WTC11 (cell line): Measurements from ENCODE around the gene TRMT2A. TPM values are rescaled to one million over a fixed set of nuclear protein-coding genes. Genes with fewer than 3 reads are reported as not detected.

Experiments
- ATAC-seq: fragments of 200-7000 bp; cut with Tn5 transposase; 2 replicates; pipeline ENCODE4 v1.10.0; 2021; ENCODE audit warnings: mild to moderate bottlenecking, moderate library complexity
- CTCF ChIA-PET: fragments of 300-600 bp; sonication (Branson Sonifier 250); formaldehyde crosslinking; loops from one replicate; lab custom pipeline; 2021; ENCODE audit warnings: antibody characterized with exemption; lab: Charles Lee
- POLR2A ChIA-PET: fragments of 350-600 bp; sonication (Branson Sonifier 250); formaldehyde crosslinking; loops from one replicate; lab custom pipeline; 2021; ENCODE audit warnings: antibody characterized with exemption; lab: Charles Lee
- DNase-seq: peaks from one replicate; pipeline ENCODE4 v3.0.0; 2021; ENCODE audit warnings: low spot score
- H3K27ac Mint-ChIP-seq: 2 replicates; pipeline ENCODE4 v1.8.0; 2021; ENCODE audit warnings: mixed read lengths
- H3K27me3 Mint-ChIP-seq: 2 replicates; pipeline ENCODE4 v1.8.0; 2021; ENCODE audit warnings: low read depth, mild to moderate bottlenecking, moderate library complexity, mixed read lengths
- H3K36me3 Mint-ChIP-seq: 2 replicates; pipeline ENCODE4 v1.8.0; 2021; ENCODE audit warnings: mixed read lengths
- H3K4me1 Mint-ChIP-seq: 2 replicates; pipeline ENCODE4 v1.8.0; 2022; ENCODE audit warnings: mixed read lengths
- H3K4me3 Mint-ChIP-seq: 2 replicates; pipeline ENCODE4 v1.8.0; 2021; ENCODE audit warnings: mild to moderate bottlenecking, moderate library complexity, mixed read lengths
- H3K9me3 Mint-ChIP-seq: 2 replicates; pipeline ENCODE4 v1.8.0; 2021; ENCODE audit warnings: mixed read lengths
- ATF6 ChIP-seq: sonication (generic); formaldehyde crosslinking; IDR thresholded peaks from 2 replicates; pipeline ENCODE4 v1.8.1; 2023; ENCODE audit warnings: mild to moderate bottlenecking, missing genetic modification reagents
- CDX4 ChIP-seq: fragments of 250-450 bp; sonication (Bioruptor Pico); IDR thresholded peaks from 2 replicates; pipeline ENCODE4 v1.9.0; 2021; ENCODE audit warnings: moderate library complexity, mild to moderate bottlenecking, inconsistent platforms, borderline replicate concordance
- ELF4 ChIP-seq: sonication (generic); formaldehyde crosslinking; IDR thresholded peaks from 2 replicates; pipeline ENCODE4 v1.8.1; 2022; ENCODE audit warnings: low read depth, mild to moderate bottlenecking, moderate library complexity, missing genetic modification reagents
- ETV6 ChIP-seq: sonication (generic); formaldehyde crosslinking; IDR thresholded peaks from 2 replicates; pipeline ENCODE4 v1.8.1; 2022; ENCODE audit warnings: mild to moderate bottlenecking, missing genetic modification reagents
- FOXP1 ChIP-seq: sonication (generic); formaldehyde crosslinking; IDR thresholded peaks from 2 replicates; pipeline ENCODE4 v1.8.0; 2022; ENCODE audit warnings: missing genetic modification reagents, mild to moderate bottlenecking, moderate library complexity, borderline replicate concordance
- FOXP4 ChIP-seq: sonication (generic); formaldehyde crosslinking; IDR thresholded peaks from 2 replicates; pipeline ENCODE4 v1.8.0; 2022; ENCODE audit warnings: mild to moderate bottlenecking, missing genetic modification reagents
- GRHL2 ChIP-seq: fragments of 250-450 bp; sonication (Bioruptor Pico); IDR thresholded peaks from 2 replicates; pipeline ENCODE4 v1.8.0; 2022; ENCODE audit warnings: mild to moderate bottlenecking, moderate library complexity; ENCODE audit not compliant: insufficient replicate concordance, severe bottlenecking
- IRF2 ChIP-seq: sonication (generic); formaldehyde crosslinking; IDR thresholded peaks from 2 replicates; pipeline ENCODE4 v1.8.0; 2022; ENCODE audit warnings: low read depth, missing genetic modification reagents, borderline replicate concordance
- MAX ChIP-seq: sonication (generic); formaldehyde crosslinking; IDR thresholded peaks from 2 replicates; pipeline ENCODE4 v1.8.0; 2022; ENCODE audit warnings: mild to moderate bottlenecking, missing genetic modification reagents
- NFE2L1 ChIP-seq: sonication (generic); formaldehyde crosslinking; IDR thresholded peaks from 2 replicates; pipeline ENCODE4 v1.8.1; 2023; ENCODE audit warnings: missing genetic modification reagents
- PRDM15 ChIP-seq: sonication (generic); formaldehyde crosslinking; IDR thresholded peaks from 2 replicates; pipeline ENCODE4 v1.8.0; 2022; ENCODE audit warnings: missing genetic modification reagents
- PRRX2 ChIP-seq: fragments of 250-450 bp; sonication (Bioruptor Pico); IDR thresholded peaks from 2 replicates; pipeline ENCODE4 v1.8.0; 2021; ENCODE audit warnings: mild to moderate bottlenecking
- SOX15 ChIP-seq: fragments of 250-450 bp; sonication (Bioruptor Pico); IDR thresholded peaks from 2 replicates; pipeline ENCODE4 v1.9.0; 2021; ENCODE audit warnings: mild to moderate bottlenecking
- ZNF396 ChIP-seq: fragments of 250-450 bp; sonication (Bioruptor Pico); IDR thresholded peaks from 2 replicates; pipeline ENCODE4 v1.8.0; 2021; ENCODE audit warnings: mild to moderate bottlenecking, moderate library complexity, borderline replicate concordance
- ZNF512 ChIP-seq: sonication (generic); formaldehyde crosslinking; IDR thresholded peaks from 2 replicates; pipeline ENCODE4 v1.8.1; 2022; ENCODE audit warnings: missing genetic modification reagents, borderline replicate concordance
- ZNF671 ChIP-seq: fragments of 250-450 bp; sonication (Bioruptor Pico); IDR thresholded peaks from 2 replicates; pipeline ENCODE4 v1.8.0; 2021; ENCODE audit warnings: mild to moderate bottlenecking
- total RNA-seq: library from RNA; stranded (reverse); gene quantifications from 3 replicates; pipeline ENCODE4 v1.2.3, GENCODE V29; 2021
- TF ChIP-seq, protein P1 (sequence below): sonication (generic); formaldehyde crosslinking; IDR thresholded peaks from 2 replicates; pipeline ENCODE4 v1.8.0; 2022; ENCODE audit warnings: mild to moderate bottlenecking, missing genetic modification reagents
- TF ChIP-seq, protein P2 (sequence below): sonication (generic); formaldehyde crosslinking; IDR thresholded peaks from 2 replicates; pipeline ENCODE4 v1.8.1; 2023; ENCODE audit warnings: mild to moderate bottlenecking, missing genetic modification reagents, moderate library complexity
- TF ChIP-seq, protein P3 (sequence below): sonication (generic); formaldehyde crosslinking; IDR thresholded peaks from 2 replicates; pipeline ENCODE4 v1.8.0; 2022; ENCODE audit warnings: mild to moderate bottlenecking, missing genetic modification reagents
- TF ChIP-seq, protein P4 (sequence below): sonication (generic); formaldehyde crosslinking; IDR thresholded peaks from 2 replicates; pipeline ENCODE4 v1.8.0; 2023; ENCODE audit warnings: missing genetic modification reagents

TRMT2A gene
- total RNA-seq, 1 experiment from 2014 or later = 68.6 TPM

DNA sequence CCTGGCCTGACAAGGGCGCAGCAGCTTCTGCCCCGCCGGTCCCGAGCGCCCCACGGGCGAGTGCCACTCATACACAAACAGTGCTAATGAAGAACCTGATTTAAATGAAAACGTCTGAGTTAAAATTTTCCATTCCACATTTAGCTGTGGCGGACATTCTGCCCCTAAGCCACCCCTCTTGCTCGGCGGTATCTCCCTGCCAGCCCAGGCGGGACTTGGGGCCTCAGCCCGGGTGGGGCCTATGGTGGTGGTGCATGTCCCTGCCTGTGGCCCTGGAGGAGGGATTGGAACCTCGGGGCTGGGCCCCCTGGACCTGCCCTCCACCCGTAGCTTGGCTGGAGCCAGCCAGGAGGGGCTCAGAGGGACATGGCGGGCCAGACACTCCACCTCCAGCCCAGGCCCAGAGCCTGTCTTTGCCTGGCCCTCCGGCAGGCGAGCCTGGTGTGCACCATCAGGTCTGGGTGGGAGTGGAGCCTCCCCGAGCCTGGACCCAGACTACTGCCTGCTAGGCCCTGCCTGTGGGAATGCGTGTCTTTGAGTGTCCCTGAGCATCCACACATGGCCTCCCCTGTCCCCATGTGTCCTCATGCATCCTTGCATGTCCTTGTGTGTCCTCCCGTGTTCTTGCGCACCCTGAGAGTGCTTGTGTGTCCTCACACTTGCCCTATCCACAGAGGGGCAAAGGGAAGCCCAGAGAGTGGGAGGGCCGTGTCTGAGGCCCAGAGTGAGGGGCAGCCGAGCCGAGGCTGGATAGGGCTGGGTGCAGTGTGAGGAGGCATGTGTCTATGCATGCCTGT, 19.0 kb upstream of the TRMT2A start (continued):
- TF ChIP-seq PRDM15 (CRISPR knock-in tag) (no peak), ZNF671 (CRISPR knock-in tag) (no peak), PRRX2 (no peak), CDX4 (CRISPR knock-in tag) (no peak), ETV6 (CRISPR knock-in tag) (no peak), FOXP4 (CRISPR knock-in tag) (no peak)
- TF ChIP-seq, protein P1, sequence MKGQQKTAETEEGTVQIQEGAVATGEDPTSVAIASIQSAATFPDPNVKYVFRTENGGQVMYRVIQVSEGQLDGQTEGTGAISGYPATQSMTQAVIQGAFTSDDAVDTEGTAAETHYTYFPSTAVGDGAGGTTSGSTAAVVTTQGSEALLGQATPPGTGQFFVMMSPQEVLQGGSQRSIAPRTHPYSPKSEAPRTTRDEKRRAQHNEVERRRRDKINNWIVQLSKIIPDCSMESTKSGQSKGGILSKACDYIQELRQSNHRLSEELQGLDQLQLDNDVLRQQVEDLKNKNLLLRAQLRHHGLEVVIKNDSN = no peak
- TF ChIP-seq, protein P2, sequence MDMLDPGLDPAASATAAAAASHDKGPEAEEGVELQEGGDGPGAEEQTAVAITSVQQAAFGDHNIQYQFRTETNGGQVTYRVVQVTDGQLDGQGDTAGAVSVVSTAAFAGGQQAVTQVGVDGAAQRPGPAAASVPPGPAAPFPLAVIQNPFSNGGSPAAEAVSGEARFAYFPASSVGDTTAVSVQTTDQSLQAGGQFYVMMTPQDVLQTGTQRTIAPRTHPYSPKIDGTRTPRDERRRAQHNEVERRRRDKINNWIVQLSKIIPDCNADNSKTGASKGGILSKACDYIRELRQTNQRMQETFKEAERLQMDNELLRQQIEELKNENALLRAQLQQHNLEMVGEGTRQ = no peak

DNA sequence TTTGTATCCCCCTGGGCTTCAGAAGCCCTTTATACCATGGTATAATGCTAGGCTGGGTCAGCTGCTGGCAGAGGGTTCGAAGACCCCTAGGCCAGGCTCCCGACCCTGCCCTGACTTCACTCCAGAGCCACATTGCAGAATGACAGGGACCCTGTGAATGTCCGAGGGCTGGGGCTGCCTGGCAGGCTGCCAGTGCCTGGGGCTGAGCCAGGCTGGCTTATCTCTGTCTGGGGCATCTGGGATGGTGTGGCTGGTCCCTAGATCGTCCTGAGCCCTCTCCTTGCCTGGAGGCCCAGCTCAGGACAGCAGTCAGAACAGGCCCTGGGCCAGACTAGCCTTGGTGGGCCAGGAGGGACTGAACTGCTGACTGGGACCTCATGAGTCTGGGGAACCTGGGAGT, 18.2 kb upstream of the TRMT2A start:
- Mint-ChIP-seq H3K9me3 (no peaks in the 10 kb centered on the region), H3K4me3 (no peak overlapping the region), H3K27ac (no peak overlapping the region; the same call in 1 of the 2 replicates), H3K4me1 (0 out of 2 replicates have a peak, but pooled peaks cover 6% of the 10 kb centered on the region), H3K27me3 (no peaks in the 10 kb centered on the region), H3K36me3 (no peaks in the 10 kb centered on the region)
- ChIA-PET POLR2A (no interaction called here), CTCF (no interaction called here)
- no peak for ATAC-seq
- no peak for DNase-seq
- TF ChIP-seq, protein P3, sequence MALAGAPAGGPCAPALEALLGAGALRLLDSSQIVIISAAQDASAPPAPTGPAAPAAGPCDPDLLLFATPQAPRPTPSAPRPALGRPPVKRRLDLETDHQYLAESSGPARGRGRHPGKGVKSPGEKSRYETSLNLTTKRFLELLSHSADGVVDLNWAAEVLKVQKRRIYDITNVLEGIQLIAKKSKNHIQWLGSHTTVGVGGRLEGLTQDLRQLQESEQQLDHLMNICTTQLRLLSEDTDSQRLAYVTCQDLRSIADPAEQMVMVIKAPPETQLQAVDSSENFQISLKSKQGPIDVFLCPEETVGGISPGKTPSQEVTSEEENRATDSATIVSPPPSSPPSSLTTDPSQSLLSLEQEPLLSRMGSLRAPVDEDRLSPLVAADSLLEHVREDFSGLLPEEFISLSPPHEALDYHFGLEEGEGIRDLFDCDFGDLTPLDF (CRISPR knock-in tag) = no peak
- no peak for TF ChIP-seq ZNF396 (CRISPR knock-in tag)
- TF ChIP-seq, protein P4, sequence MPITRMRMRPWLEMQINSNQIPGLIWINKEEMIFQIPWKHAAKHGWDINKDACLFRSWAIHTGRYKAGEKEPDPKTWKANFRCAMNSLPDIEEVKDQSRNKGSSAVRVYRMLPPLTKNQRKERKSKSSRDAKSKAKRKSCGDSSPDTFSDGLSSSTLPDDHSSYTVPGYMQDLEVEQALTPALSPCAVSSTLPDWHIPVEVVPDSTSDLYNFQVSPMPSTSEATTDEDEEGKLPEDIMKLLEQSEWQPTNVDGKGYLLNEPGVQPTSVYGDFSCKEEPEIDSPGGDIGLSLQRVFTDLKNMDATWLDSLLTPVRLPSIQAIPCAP (CRISPR knock-in tag) = no peak
- no peak for TF ChIP-seq ELF4 (CRISPR knock-in tag)
- TF ChIP-seq NFE2L1 (CRISPR knock-in tag) = no peak
- TF ChIP-seq CDX4 (CRISPR knock-in tag) = no peak
- no peak for TF ChIP-seq IRF2 (CRISPR knock-in tag)
- TF ChIP-seq FOXP1 (CRISPR knock-in tag) = no peak
- TF ChIP-seq ZNF512 (CRISPR knock-in tag) = no peak
- TF ChIP-seq MAX = no peak
- no peak for TF ChIP-seq GRHL2
- TF ChIP-seq ATF6 (CRISPR knock-in tag) = no peak
- TF ChIP-seq SOX15 (CRISPR knock-in tag) = no peak
